Activated T-helper 2 cell treated with anti-CD3 and anti-CD28 coated beads, Interferon-gamma antibody, Interleukin-2, Interleukin-4, amounts not matched to agents 10 μg/mL and 5 μg/mL and 100 μg/mL, durations not matched to agents 14 hours and 24 hours and 36 hours (primary cell): ENCODE measurements around the gene ICA1. TPM values are rescaled to one million over a fixed set of nuclear protein-coding genes. Genes with fewer than 3 reads are reported as not detected.
A peak's percentile ranks its signal among the peaks of the same experiment; 100 is the strongest.

Experiments
- DNase-seq: peaks from one replicate; pipeline ENCODE4 v3.0.0; 2021; ENCODE audit warnings: low spot score
- H3K27ac Mint-ChIP-seq: one replicate; pipeline ENCODE4 v1.8.0; 2021; ENCODE audit warnings: mixed read lengths
- H3K27me3 Mint-ChIP-seq: one replicate; pipeline ENCODE4 v1.8.0; 2021; ENCODE audit warnings: low read depth, mixed read lengths
- H3K36me3 Mint-ChIP-seq: one replicate; pipeline ENCODE4 v1.8.0; 2021; ENCODE audit warnings: low read depth, mixed read lengths
- H3K4me1 Mint-ChIP-seq: one replicate; pipeline ENCODE4 v1.8.0; 2021; ENCODE audit warnings: low read depth, mixed read lengths
- H3K4me3 Mint-ChIP-seq: one replicate; pipeline ENCODE4 v1.8.0; 2021; ENCODE audit warnings: low read depth, mild to moderate bottlenecking, moderate library complexity, mixed read lengths
- H3K9me3 Mint-ChIP-seq: one replicate; pipeline ENCODE4 v1.8.0; 2021; ENCODE audit warnings: mixed read lengths
- intact Hi-C: fragments of 100-400 bp; cut with micrococcal nuclease; formaldehyde crosslinking; loops from one replicate; pipeline ENCODE4 v1.15.1; 2023
- total RNA-seq: library from RNA; stranded (reverse); gene quantifications from 2 replicates; pipeline ENCODE4 v1.2.3, GENCODE V29; 2022

ICA1 gene
- total RNA-seq, 1 donor from 2014 or later: 4.8 TPM

GRCh38 chr7:8177109-8177933 lies 84.6 kb downstream of the ICA1 start:
- H3K4me3 Mint-ChIP-seq: peak overlapping the region; percentile 62
- H3K36me3 Mint-ChIP-seq: no peaks in the 10 kb centered on the region
- peaks cover 4% of the 10 kb centered on the region for H3K9me3 Mint-ChIP-seq
- H3K27ac Mint-ChIP-seq: peak overlapping the region; percentile 95
- intact Hi-C loops: loop anchor here (2.0 kb wide), 2 partner anchors 207 to 537 kb away; partner anchors contain the start of gene UMAD1
- peaks cover 4% of the 10 kb centered on the region for H3K27me3 Mint-ChIP-seq
- H3K4me1 Mint-ChIP-seq: peaks cover 51% of the 10 kb centered on the region
- DNase-seq: no peak

- H3K4me1 Mint-ChIP-seq: peaks cover 49% of the 10 kb centered on the region
- intact Hi-C loops: loop anchor here (1.0 to 2.0 kb wide), 7 partner anchors 22 to 611 kb away; partner anchors contain the start of gene UMAD1
- no peaks in the 10 kb centered on the region for H3K36me3 Mint-ChIP-seq
- peak overlapping the region; percentile 95 for H3K27ac Mint-ChIP-seq
- H3K4me3 Mint-ChIP-seq: peak overlapping the region; percentile 62
- H3K9me3 Mint-ChIP-seq: no peaks in the 10 kb centered on the region
- no peaks in the 10 kb centered on the region for H3K27me3 Mint-ChIP-seq
- peak; percentile 62 for DNase-seq
Measured at GRCh38 chr7:8176370-8177081, 85.4 kb downstream of the ICA1 start.

DNA sequence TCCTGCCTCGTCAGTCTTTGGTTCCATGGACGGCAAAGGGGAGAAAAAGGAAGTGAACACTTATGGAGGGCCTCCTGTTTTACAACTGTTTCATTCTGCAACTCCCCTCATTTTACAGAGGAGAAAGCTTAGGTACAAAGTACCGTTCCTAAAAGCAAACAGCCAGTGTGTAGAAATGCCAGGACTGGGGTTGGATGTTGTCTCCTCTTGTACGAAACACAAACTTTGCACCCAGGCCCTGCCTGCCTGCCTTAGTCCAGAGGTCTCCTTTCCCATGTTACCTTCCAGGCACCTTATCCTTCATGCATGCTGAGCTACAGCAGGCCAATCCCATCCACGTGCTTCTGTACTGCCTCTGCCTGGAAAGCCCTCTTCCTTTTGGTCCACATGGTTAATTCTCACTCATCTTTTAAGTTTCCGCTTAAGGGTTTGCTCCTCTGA lies 86.0 kb downstream of the ICA1 start:
- Mint-ChIP-seq H3K27ac (peak overlapping the region; percentile 95), H3K4me1 (peaks cover 49% of the 10 kb centered on the region), H3K27me3 (peaks cover 2% of the 10 kb centered on the region), H3K4me3 (peak overlapping the region; percentile 62), H3K9me3 (no peaks in the 10 kb centered on the region), H3K36me3 (no peaks in the 10 kb centered on the region)
- DNase-seq: no peak
- intact Hi-C loops: loop anchor here (1.0 to 2.0 kb wide), 7 partner anchors 22 to 611 kb away; partner anchors contain the start of gene UMAD1

DNA sequence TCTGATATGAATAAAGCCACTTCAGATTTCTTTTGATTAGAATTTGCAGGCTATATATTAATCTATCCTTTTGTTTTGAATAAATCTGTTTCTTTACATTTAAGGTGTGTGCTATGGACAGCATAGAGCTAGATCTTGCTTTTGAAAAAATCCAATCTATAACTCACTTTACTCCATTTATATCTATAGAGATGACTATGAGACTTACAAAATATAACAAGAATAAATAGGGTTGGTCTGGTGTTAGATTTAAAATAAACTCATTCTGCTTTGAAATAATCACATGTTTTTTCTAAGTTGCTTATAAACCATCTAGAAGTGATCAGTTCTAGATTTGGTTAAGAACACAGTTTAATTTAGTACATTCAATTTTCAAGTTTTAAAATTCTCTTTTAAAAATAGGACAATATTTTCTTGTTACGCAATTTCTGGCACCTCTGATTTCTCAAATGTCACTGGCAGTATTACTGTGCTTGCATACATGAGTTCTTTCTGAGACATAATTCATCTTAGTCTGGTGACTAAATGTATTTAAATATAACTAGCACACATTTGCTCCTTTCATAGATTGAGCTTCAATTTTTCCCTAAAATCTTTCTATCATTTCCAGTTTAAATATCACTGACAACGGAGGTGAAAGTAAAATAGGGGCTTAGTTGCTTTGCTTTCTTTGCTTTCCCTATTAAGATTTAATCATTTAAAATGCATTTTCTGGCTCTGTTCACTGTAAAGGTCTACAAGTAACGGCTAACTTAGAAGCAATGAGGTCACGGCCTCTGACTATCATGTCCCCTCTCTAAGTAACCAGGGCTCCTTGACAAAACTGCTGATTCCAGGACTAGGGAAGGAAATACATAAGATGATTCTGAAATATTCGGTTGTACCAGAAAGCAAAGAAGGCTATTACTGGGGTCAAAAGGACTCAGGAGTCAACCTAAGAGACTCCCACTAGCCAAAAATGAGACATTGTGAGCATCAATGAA lies 89.3 kb downstream of the ICA1 start:
- Mint-ChIP-seq H3K27me3 (peaks cover 11% of the 10 kb centered on the region), H3K4me3 (no peak overlapping the region), H3K4me1 (peaks cover 41% of the 10 kb centered on the region), H3K36me3 (no peaks in the 10 kb centered on the region), H3K27ac (no peak overlapping the region), H3K9me3 (no peaks in the 10 kb centered on the region)
- intact Hi-C loops: no loop called here
- DNase-seq: no peak

DNA sequence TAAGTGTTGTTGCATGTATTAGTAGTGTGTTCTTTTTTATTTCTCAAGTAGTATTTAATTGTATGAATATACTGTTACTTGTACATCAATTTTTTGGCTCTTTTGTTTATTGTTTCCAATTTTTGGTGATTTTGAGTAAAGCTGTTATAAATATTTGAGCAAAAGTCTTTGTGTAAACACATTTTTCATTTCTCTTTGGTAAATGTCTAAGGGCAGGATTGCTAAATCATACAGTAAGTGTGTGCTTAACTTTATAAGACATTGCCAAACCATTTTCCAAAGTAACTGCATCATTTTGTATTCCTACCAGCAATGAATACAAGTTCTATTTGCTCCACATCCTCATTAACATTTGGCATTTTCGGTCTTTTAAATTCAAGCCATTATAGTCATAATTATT lies 92.8 kb downstream of the ICA1 start:
- no peak overlapping the region for H3K4me3 Mint-ChIP-seq
- peaks cover 17% of the 10 kb centered on the region for H3K27me3 Mint-ChIP-seq
- no peak for DNase-seq
- no peaks in the 10 kb centered on the region for H3K36me3 Mint-ChIP-seq
- intact Hi-C loops: no loop called here
- H3K27ac Mint-ChIP-seq: no peak overlapping the region
- H3K4me1 Mint-ChIP-seq: peaks cover 13% of the 10 kb centered on the region
- no peaks in the 10 kb centered on the region for H3K9me3 Mint-ChIP-seq

DNA sequence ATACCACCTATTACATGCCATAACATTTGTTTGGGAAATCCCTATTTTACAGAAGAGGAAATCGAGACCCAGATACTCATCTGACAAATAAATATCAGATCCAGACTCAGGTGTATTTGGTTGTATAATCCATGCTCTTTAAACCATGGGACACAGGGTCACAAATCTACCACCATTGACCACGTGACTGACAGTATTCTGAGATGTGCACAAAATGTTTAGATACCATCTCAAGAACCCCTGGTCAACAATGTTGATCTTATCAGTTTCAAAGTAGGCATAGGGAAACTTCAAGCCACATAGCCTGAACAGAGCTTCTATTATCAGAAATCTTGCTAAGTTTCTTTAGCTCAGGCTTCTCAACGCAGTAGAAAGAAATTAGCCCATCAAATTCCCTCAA lies 93.6 kb downstream of the ICA1 start:
- intact Hi-C loops: no loop called here
- Mint-ChIP-seq H3K27me3 (peaks cover 17% of the 10 kb centered on the region), H3K36me3 (peaks cover 4% of the 10 kb centered on the region), H3K27ac (no peak overlapping the region), H3K4me1 (peaks cover 7% of the 10 kb centered on the region), H3K4me3 (no peak overlapping the region), H3K9me3 (no peaks in the 10 kb centered on the region)
- no peak for DNase-seq

GRCh38 chr7:8165150-8165549 lies 96.8 kb downstream of the ICA1 start:
- Mint-ChIP-seq H3K27ac (no peak overlapping the region), H3K4me3 (no peak overlapping the region), H3K36me3 (peaks cover 5% of the 10 kb centered on the region), H3K27me3 (peaks cover 9% of the 10 kb centered on the region), H3K9me3 (no peaks in the 10 kb centered on the region), H3K4me1 (peaks cover 9% of the 10 kb centered on the region)
- intact Hi-C loops: no loop called here
- DNase-seq: no peak

GRCh38 chr7:8162181-8162580 lies 99.8 kb downstream of the ICA1 start:
- Mint-ChIP-seq H3K4me1 (peaks cover 2% of the 10 kb centered on the region), H3K4me3 (no peak overlapping the region), H3K27me3 (peaks cover 8% of the 10 kb centered on the region), H3K27ac (no peak overlapping the region), H3K9me3 (no peaks in the 10 kb centered on the region), H3K36me3 (peaks cover 8% of the 10 kb centered on the region)
- DNase-seq: no peak
- intact Hi-C loops: no loop called here

DNA sequence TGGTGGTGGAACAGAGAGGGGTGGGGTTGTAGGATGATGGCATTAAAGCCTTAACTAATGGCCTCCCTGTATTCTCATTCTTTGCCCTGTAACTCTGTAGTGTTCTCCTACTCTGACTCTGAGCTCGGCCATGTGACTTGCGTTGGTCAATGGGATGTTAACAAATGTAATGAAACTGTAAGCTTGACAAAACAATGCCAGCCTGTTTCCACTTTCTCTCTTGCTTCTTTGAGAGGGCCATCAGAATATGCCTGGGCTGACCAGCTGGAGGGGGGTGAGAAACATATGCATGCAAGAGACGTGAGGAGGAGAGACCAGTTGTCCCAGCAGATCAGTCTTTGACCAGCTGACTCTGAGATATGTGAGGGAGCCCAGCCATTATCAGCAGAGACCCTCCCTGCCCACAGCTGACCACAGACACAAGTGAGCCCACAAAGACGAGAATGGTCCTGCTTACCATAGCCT lies 100.6 kb downstream of the ICA1 start:
- Mint-ChIP-seq H3K27me3 (peaks cover 3% of the 10 kb centered on the region), H3K4me3 (no peak overlapping the region), H3K4me1 (peaks cover 2% of the 10 kb centered on the region), H3K36me3 (peaks cover 8% of the 10 kb centered on the region), H3K27ac (no peak overlapping the region), H3K9me3 (no peaks in the 10 kb centered on the region)
- DNase-seq: no peak
- intact Hi-C loops: no loop called here

GRCh38 chr7:8160779-8161345 lies 101.1 kb downstream of the ICA1 start:
- intact Hi-C loops: no loop called here
- Mint-ChIP-seq H3K4me1 (peaks cover 2% of the 10 kb centered on the region), H3K36me3 (peaks cover 8% of the 10 kb centered on the region), H3K4me3 (no peak overlapping the region), H3K9me3 (no peaks in the 10 kb centered on the region), H3K27ac (no peak overlapping the region), H3K27me3 (peaks cover 3% of the 10 kb centered on the region)
- DNase-seq: no peak

- Mint-ChIP-seq H3K36me3 (peaks cover 8% of the 10 kb centered on the region), H3K4me1 (peaks cover 2% of the 10 kb centered on the region), H3K4me3 (no peak overlapping the region), H3K9me3 (no peaks in the 10 kb centered on the region), H3K27me3 (peaks cover 3% of the 10 kb centered on the region), H3K27ac (no peak overlapping the region)
- intact Hi-C loops: no loop called here
- no peak for DNase-seq
Measured at GRCh38 chr7:8160250-8160649, 101.7 kb downstream of the ICA1 start.

GRCh38 chr7:8159595-8159994 lies 102.4 kb downstream of the ICA1 start:
- Mint-ChIP-seq H3K4me1 (peaks cover 2% of the 10 kb centered on the region), H3K27me3 (peaks cover 3% of the 10 kb centered on the region), H3K36me3 (peaks cover 8% of the 10 kb centered on the region), H3K4me3 (no peak overlapping the region), H3K27ac (no peak overlapping the region), H3K9me3 (no peaks in the 10 kb centered on the region)
- intact Hi-C loops: no loop called here
- no peak for DNase-seq
